Neuronal stem cell (in vitro differentiated cells): ENCODE measurements around the gene ZNF579.
A peak's percentile ranks its signal among the peaks of the same experiment; 100 is the strongest.

ENCODE experiments used
- DNase-seq: peaks from one replicate; pipeline ENCODE4 v3.0.0-alpha.2; 2013; ENCODE audit warnings: low spot score
- H2AFZ ChIP-seq: one replicate; pipeline ENCODE4 v1.6.1; 2013; ENCODE audit warnings: mild to moderate bottlenecking, low read length, inconsistent platforms
- H2AK5ac ChIP-seq: 2 replicates; pipeline ENCODE4 v1.6.1; 2013; ENCODE audit warnings: low read depth, mild to moderate bottlenecking, inconsistent platforms, low read length, moderate library complexity, mixed read lengths
- H2BK120ac ChIP-seq: 2 replicates; pipeline ENCODE4 v1.6.1; 2013; ENCODE audit warnings: low read depth, mild to moderate bottlenecking, inconsistent platforms, low read length, moderate library complexity, mixed read lengths
- H2BK12ac ChIP-seq: one replicate; pipeline ENCODE4 v1.6.1; 2013; ENCODE audit warnings: low read length, inconsistent platforms
- H2BK15ac ChIP-seq: 2 replicates; pipeline ENCODE4 v1.6.1; 2013; ENCODE audit warnings: mild to moderate bottlenecking, low read length, inconsistent platforms, mixed read lengths
- H2BK5ac ChIP-seq: one replicate; pipeline ENCODE4 v1.6.1; 2013; ENCODE audit warnings: inconsistent platforms, mild to moderate bottlenecking, low read length, moderate library complexity
- H3K14ac ChIP-seq: one replicate; pipeline ENCODE4 v1.6.1; 2013; ENCODE audit warnings: low read length, inconsistent platforms
- H3K18ac ChIP-seq: 2 replicates; pipeline ENCODE4 v1.6.1; 2013; ENCODE audit warnings: low read length, inconsistent platforms
- H3K23ac ChIP-seq: 2 replicates; pipeline ENCODE4 v1.6.1; 2013; ENCODE audit warnings: low read depth, mild to moderate bottlenecking, mixed read lengths, low read length, inconsistent platforms; ENCODE audit not compliant: poor library complexity
- H3K27ac ChIP-seq: replicated peaks from 3 replicates; pipeline ENCODE4 v1.5.1; 2013; ENCODE audit warnings: low read length, inconsistent platforms
- H3K27me3 ChIP-seq, 3 experiments: 2 replicates each; pipeline ENCODE4 v1.6.1; 2013; ENCODE audit warnings: low read length in 3 of 3, mild to moderate bottlenecking in 2 of 3, inconsistent platforms in 1 of 3, low read depth in 1 of 3, mixed read lengths in 1 of 3, moderate library complexity in 1 of 3; ENCODE audit not compliant: control insufficient read depth in 3 of 3, insufficient read depth in 3 of 3
- H3K36me3 ChIP-seq, 2 donors: replicated peaks in 1 of 2; 2 replicates each; pipeline ENCODE4 v1.6.1; 2013; ENCODE audit warnings: low read length in 2 of 2; ENCODE audit not compliant: control insufficient read depth in 2 of 2, insufficient read depth in 2 of 2
- H3K4ac ChIP-seq: 2 replicates; pipeline ENCODE4 v1.6.1; 2013; ENCODE audit warnings: inconsistent platforms, mild to moderate bottlenecking, low read length, moderate library complexity
- H3K4me1 ChIP-seq, 2 donors: 1 replicate in 1 of 2; 2 replicates in 1 of 2; pipeline ENCODE4 v1.6.1; 2013; ENCODE audit warnings: low read length in 2 of 2, low read depth in 1 of 2; ENCODE audit not compliant: control insufficient read depth in 2 of 2, insufficient read depth in 1 of 2
- H3K4me2 ChIP-seq: one replicate; pipeline ENCODE4 v1.6.1; 2013; ENCODE audit warnings: mild to moderate bottlenecking, low read length, inconsistent platforms; ENCODE audit not compliant: insufficient read depth, poor library complexity, severe bottlenecking
- H3K4me3 ChIP-seq, 2 donors: 2 replicates each; pipeline ENCODE4 v1.5.1; 2013; ENCODE audit warnings: low read length in 2 of 2, mild to moderate bottlenecking in 2 of 2, inconsistent platforms in 1 of 2, moderate library complexity in 1 of 2
- H3K79me1 ChIP-seq: one replicate; pipeline ENCODE4 v1.6.1; 2013; ENCODE audit warnings: low read depth, mild to moderate bottlenecking, inconsistent platforms, low read length, moderate library complexity
- H3K9ac ChIP-seq: one replicate; pipeline ENCODE4 v1.6.1; 2013; ENCODE audit warnings: mild to moderate bottlenecking, low read depth, low read length, inconsistent platforms; ENCODE audit not compliant: poor library complexity
- H3K9me3 ChIP-seq, 2 donors: replicated peaks in 1 of 2; 2 replicates each; pipeline versions ENCODE3 to v1.6.1; 2013; ENCODE audit warnings: low read length in 2 of 2, mild to moderate bottlenecking in 2 of 2, inconsistent platforms in 1 of 2, low read depth in 1 of 2, mixed read lengths in 1 of 2, moderate library complexity in 1 of 2; ENCODE audit not compliant: control insufficient read depth in 2 of 2, insufficient read depth in 1 of 2
- H4K8ac ChIP-seq: one replicate; pipeline ENCODE4 v1.6.1; 2013; ENCODE audit warnings: low read depth, mild to moderate bottlenecking, inconsistent platforms, low read length, moderate library complexity
- H4K91ac ChIP-seq: one replicate; pipeline ENCODE4 v1.6.1; 2013; ENCODE audit warnings: low read length, low read depth, mild to moderate bottlenecking, inconsistent platforms; ENCODE audit not compliant: poor library complexity
- whole genome bisulfite sequencing, 2 donors: extraction: QIAGEN DNeasy Blood & Tissue Kit; methylation state at CpG; one replicate each; pipeline ENCODE4 v1.1.7; 2013; ENCODE audit warnings: missing lambda C conversion rate in 2 of 2, mixed read lengths in 1 of 2; ENCODE audit not compliant: insufficient read length in 2 of 2, insufficient replicate concordance in 1 of 2; ENCODE audit errors: extremely low coverage in 2 of 2; 5-methylcytosine and 5-hydroxymethylcytosine counted together

Gene ZNF579

GRCh38 chr19:55621205-55621672 is 40.6 kb upstream of the ZNF579 start:
- no peaks in the 10 kb centered on the region for H3K27me3 ChIP-seq
- H2BK12ac ChIP-seq, result no peak overlapping the region
- H3K4me1 ChIP-seq, result peaks cover 0 to 6% of the 10 kb centered on the region in 2 donors
- H2AFZ ChIP-seq, result no peak overlapping the region
- H3K14ac ChIP-seq, result no peak overlapping the region
- no peak overlapping the region for H3K18ac ChIP-seq
- no peak overlapping the region for H2AK5ac ChIP-seq
- no peak overlapping the region for H3K27ac ChIP-seq
- DNase-seq, result no peak
- H3K4ac ChIP-seq, result no peak overlapping the region
- peak overlapping the region; percentile 1 for H3K23ac ChIP-seq
- no peak overlapping the region for H2BK5ac ChIP-seq
- H3K79me1 ChIP-seq, result no peaks in the 10 kb centered on the region
- no CpG with 5 or more reads among the region's 9 CpGs for WGBS, 2 donors
- H3K4me2 ChIP-seq, result no peak overlapping the region
- H3K9ac ChIP-seq, result no peak overlapping the region
- no peaks in the 10 kb centered on the region for H3K9me3 ChIP-seq
- H4K91ac ChIP-seq, result no peak overlapping the region
- peaks cover 25 to 47% of the 10 kb centered on the region in 2 donors for H3K36me3 ChIP-seq
- H2BK120ac ChIP-seq, result no peak overlapping the region
- H4K8ac ChIP-seq, result no peak overlapping the region
- H2BK15ac ChIP-seq, result no peak overlapping the region
- no peak overlapping the region for H3K4me3 ChIP-seq

GRCh38 chr19:55620410-55621204 is 40.0 kb upstream of the ZNF579 start:
- H2AK5ac ChIP-seq, result no peak overlapping the region
- H3K18ac ChIP-seq, result no peak overlapping the region
- no peak overlapping the region for H3K4ac ChIP-seq
- H3K79me1 ChIP-seq, result peaks cover 4% of the 10 kb centered on the region
- H3K27ac ChIP-seq, result no peak overlapping the region
- peaks cover 30 to 52% of the 10 kb centered on the region in 2 donors for H3K36me3 ChIP-seq
- peak overlapping the region; percentile 31 for H4K8ac ChIP-seq
- no peak overlapping the region for H2BK5ac ChIP-seq
- no peaks in the 10 kb centered on the region for H3K27me3 ChIP-seq
- no peak for DNase-seq
- no peaks in the 10 kb centered on the region for H3K9me3 ChIP-seq
- H3K23ac ChIP-seq, result no peak overlapping the region
- H3K4me1 ChIP-seq, result peaks cover 0 to 6% of the 10 kb centered on the region in 2 donors
- no peak overlapping the region for H3K4me3 ChIP-seq
- H2AFZ ChIP-seq, result no peak overlapping the region
- no peak overlapping the region for H3K4me2 ChIP-seq
- H4K91ac ChIP-seq, result no peak overlapping the region
- no peak overlapping the region for H2BK120ac ChIP-seq
- H2BK12ac ChIP-seq, result no peak overlapping the region
- WGBS, 2 donors, result no CpG with 5 or more reads among the region's 12 CpGs
- no peak overlapping the region for H3K14ac ChIP-seq
- H2BK15ac ChIP-seq, result no peak overlapping the region
- H3K9ac ChIP-seq, result no peak overlapping the region

- Histone ChIP-seq H2BK120ac (no peak overlapping the region), H3K4me2 (no peak overlapping the region), H3K9me3 (peaks cover 0 to 4% of the 10 kb centered on the region in 2 donors), H2AK5ac (no peak overlapping the region), H4K91ac (no peak overlapping the region), H3K4me1 (peaks cover 0 to 2% of the 10 kb centered on the region in 2 donors), H3K4ac (no peak overlapping the region), H3K9ac (no peak overlapping the region), H3K79me1 (peaks cover 11% of the 10 kb centered on the region), H2AFZ (no peak overlapping the region), H3K23ac (no peak overlapping the region), H3K4me3 (no peak overlapping the region), H2BK12ac (no peak overlapping the region), H2BK15ac (no peak overlapping the region), H4K8ac (no peak overlapping the region), H2BK5ac (no peak overlapping the region), H3K14ac (no peak overlapping the region), H3K18ac (no peak overlapping the region), H3K27me3 (no peaks in the 10 kb centered on the region), H3K27ac (no peak overlapping the region), H3K36me3 (peaks cover 38 to 61% of the 10 kb centered on the region in 2 donors)
- no peak for DNase-seq
- WGBS, 2 donors, result no CpG with 5 or more reads among the region's 3 CpGs
These were observed 38.6 kb upstream of the ZNF579 start for GRCh38 chr19:55619286-55619685.

GRCh38 chr19:55618426-55618825 is 37.8 kb upstream of the ZNF579 start:
- no peak overlapping the region for H2BK120ac ChIP-seq
- no peak overlapping the region for H2BK15ac ChIP-seq
- no peak overlapping the region for H3K4me3 ChIP-seq
- no peak overlapping the region for H3K18ac ChIP-seq
- no peak overlapping the region for H3K4me2 ChIP-seq
- H3K9ac ChIP-seq, result no peak overlapping the region
- H4K91ac ChIP-seq, result no peak overlapping the region
- peaks cover 38 to 61% of the 10 kb centered on the region in 2 donors for H3K36me3 ChIP-seq
- no peak for DNase-seq
- H2BK5ac ChIP-seq, result no peak overlapping the region
- H3K23ac ChIP-seq, result no peak overlapping the region
- H3K4me1 ChIP-seq, result no peaks in the 10 kb centered on the region
- H2BK12ac ChIP-seq, result no peak overlapping the region
- WGBS, 2 donors, result no CpG with 5 or more reads among the region's 7 CpGs
- no peak overlapping the region for H4K8ac ChIP-seq
- no peak overlapping the region for H2AFZ ChIP-seq
- peaks cover 11% of the 10 kb centered on the region for H3K79me1 ChIP-seq
- no peak overlapping the region for H3K27ac ChIP-seq
- H3K27me3 ChIP-seq, result no peaks in the 10 kb centered on the region
- H3K9me3 ChIP-seq, result peaks cover 0 to 4% of the 10 kb centered on the region in 2 donors
- H2AK5ac ChIP-seq, result no peak overlapping the region
- no peak overlapping the region for H3K14ac ChIP-seq
- no peak overlapping the region for H3K4ac ChIP-seq
